Endothelial cell of umbilical vein (primary cell): ENCODE results near the gene YPEL1. TPM values are rescaled to one million over a fixed set of nuclear protein-coding genes. Genes with fewer than 3 reads are reported as not detected.

ENCODE experiments used
- BruUV-seq: library from RNA; stranded (reverse); fragments of 400-500 nt; replicated peaks from 2 replicates; lab custom pipeline; 2021; lab: Mats Ljungman, UMichigan
- CTCF ChIA-PET: fragments of 300-600, 350-600 bp; sonication (Branson Sonifier 250); formaldehyde crosslinking; loops from one replicate; lab custom pipeline; 2021; ENCODE audit warnings: antibody characterized with exemption, inconsistent platforms; lab: Charles Lee
- POLR2A ChIA-PET: fragments of 300-600, 350-600 bp; sonication (Branson Sonifier 250); formaldehyde crosslinking; loops from one replicate; lab custom pipeline; 2021; ENCODE audit warnings: antibody characterized with exemption, inconsistent platforms; lab: Charles Lee
- DNase-seq: peaks from one replicate; pipeline ENCODE4 v3.0.0-alpha.2; 2011; ENCODE audit warnings: low read depth, low spot score
- FAIRE-seq: peaks from 2 replicates; lab custom pipeline; 2011; peaks lifted over from hg19 to GRCh38; lab: Jason Lieb, UNC
- H2AFZ ChIP-seq: 2 replicates; pipeline ENCODE4 v1.6.0; 2012; ENCODE audit warnings: low read depth, low read length, control low read depth, inconsistent platforms
- H3K27ac ChIP-seq: 2 replicates; pipeline ENCODE4 v1.5.1; 2011; ENCODE audit warnings: low read depth, mild to moderate bottlenecking, control low read depth, low read length, moderate library complexity; ENCODE audit not compliant: insufficient read depth
- H3K27me3 ChIP-seq, 2 experiments: 2 replicates each; pipeline versions ENCODE4 v1.6.0 to v1.6.1; 2011; ENCODE audit warnings: low read length in 2 of 2, mixed read lengths in 1 of 2; ENCODE audit not compliant: control insufficient read depth in 2 of 2, insufficient read depth in 2 of 2
- H3K36me3 ChIP-seq, 2 experiments: 2 replicates in 1 of 2; 3 replicates in 1 of 2; pipeline ENCODE4 v1.5.1; 2011; ENCODE audit warnings: low read length in 2 of 2, mild to moderate bottlenecking in 1 of 2, moderate library complexity in 1 of 2; ENCODE audit not compliant: control insufficient read depth in 2 of 2, insufficient read depth in 2 of 2; ENCODE audit errors: extremely low read depth in 1 of 2
- H3K4me1 ChIP-seq: 3 replicates; pipeline ENCODE4 v1.5.1; 2011; ENCODE audit warnings: mild to moderate bottlenecking, low read length; ENCODE audit not compliant: control insufficient read depth, insufficient read depth; ENCODE audit errors: extremely low read depth
- H3K4me2 ChIP-seq: 2 replicates; pipeline ENCODE4 v1.6.1; 2011; ENCODE audit warnings: low read length, control low read depth, mixed read lengths; ENCODE audit not compliant: insufficient read depth
- H3K4me3 ChIP-seq, 3 experiments: fragments of 200-600 bp in 1 of 3; sonication (generic), shearing (Covaris generic) in 1 of 3; replicated peaks in 1 of 3; 2 replicates each; pipeline ENCODE4 v1.5.1; 2011 to 2016; ENCODE audit warnings: control low read depth in 3 of 3, low read length in 3 of 3, mild to moderate bottlenecking in 2 of 3, inconsistent platforms in 1 of 3, low read depth in 1 of 3, moderate library complexity in 1 of 3; ENCODE audit not compliant: insufficient read depth in 1 of 3
- H3K79me2 ChIP-seq: 2 replicates; pipeline ENCODE4 v1.6.0; 2012; ENCODE audit warnings: low read length, inconsistent platforms; ENCODE audit not compliant: control insufficient read depth, insufficient read depth
- H3K9ac ChIP-seq: replicated peaks from 2 replicates; pipeline ENCODE3; 2011; ENCODE audit warnings: low read length, control low read depth; ENCODE audit not compliant: insufficient read depth; ENCODE audit errors: extremely low read depth
- H3K9me1 ChIP-seq: replicated peaks from 3 replicates; pipeline ENCODE4 v1.6.0; 2011; ENCODE audit warnings: mild to moderate bottlenecking, low read length; ENCODE audit not compliant: control insufficient read depth, insufficient read depth; ENCODE audit errors: extremely low read depth
- H3K9me3 ChIP-seq: replicated peaks from 2 replicates; pipeline ENCODE4 v1.5.1; 2012; ENCODE audit warnings: low read length, inconsistent platforms; ENCODE audit not compliant: control insufficient read depth, insufficient read depth
- H4K20me1 ChIP-seq: replicated peaks from 2 replicates; pipeline ENCODE3; 2011; ENCODE audit warnings: mild to moderate bottlenecking, low read length; ENCODE audit not compliant: control insufficient read depth, insufficient read depth; ENCODE audit errors: extremely low read depth
- CTCF ChIP-seq, 2 donors: IDR thresholded peaks; 1 replicate in 1 of 2; 2 replicates in 1 of 2; pipeline ENCODE4 v1.5.1; 2011; ENCODE audit warnings: low read length in 2 of 2, mild to moderate bottlenecking in 2 of 2, moderate library complexity in 2 of 2, control low read depth in 1 of 2, inconsistent platforms in 1 of 2, low read depth in 1 of 2; ENCODE audit not compliant: insufficient read depth in 1 of 2; ENCODE audit errors: extremely low read depth in 1 of 2
- EZH2 ChIP-seq: IDR thresholded peaks from 2 replicates; pipeline ENCODE4 v1.6.1; 2012; ENCODE audit warnings: borderline replicate concordance, low read depth, mild to moderate bottlenecking, moderate library complexity, low read length, inconsistent platforms; ENCODE audit not compliant: severe bottlenecking
- FOS ChIP-seq: IDR thresholded peaks from 2 replicates; pipeline ENCODE4 v1.6.1; 2011; ENCODE audit warnings: mild to moderate bottlenecking, low read length, moderate library complexity, borderline replicate concordance; ENCODE audit not compliant: insufficient read depth
- GATA2 ChIP-seq: IDR thresholded peaks from 2 replicates; pipeline ENCODE4 v1.7.0; 2011; ENCODE audit warnings: low read depth, mild to moderate bottlenecking, moderate library complexity, mixed read lengths, low read length; ENCODE audit not compliant: insufficient read length, insufficient read depth
- JUN ChIP-seq: IDR thresholded peaks from 2 replicates; pipeline ENCODE4 v1.6.1; 2011; ENCODE audit warnings: borderline replicate concordance, low read depth; ENCODE audit not compliant: insufficient read length, insufficient read depth
- MYC ChIP-seq: IDR thresholded peaks from one replicate; pipeline ENCODE4 v1.6.1; 2011; ENCODE audit warnings: mild to moderate bottlenecking, low read depth, low read length
- POLR2A ChIP-seq: IDR thresholded peaks from 2 replicates; pipeline ENCODE4 v1.6.1; 2012; ENCODE audit warnings: low read depth, mild to moderate bottlenecking, control low read depth, low read length
- POLR2AphosphoS5 ChIP-seq: IDR thresholded peaks from 2 replicates; pipeline ENCODE4 v1.6.1; 2012; ENCODE audit warnings: low read depth, mild to moderate bottlenecking, control low read depth, low read length, moderate library complexity; ENCODE audit not compliant: insufficient read depth
- dilution Hi-C: fragments of 300-500 bp; cut with MboI; formaldehyde crosslinking; loops from one replicate; pipeline ENCODE4 v1.15.0; 2019; ENCODE audit warnings: low sequenced_read_pairs; ENCODE audit not compliant: extremely low pct_ligation_motif_present
- intact Hi-C: fragments of 100-400 bp; cut with micrococcal nuclease; formaldehyde crosslinking; loops from one replicate; pipeline ENCODE4 v1.10.0; 2022
- polyA plus RNA-seq, 4 experiments: library from polyadenylated mRNA; depleted of rRNA in 3 of 4; stranded (reverse) in 3 of 4; unstranded in 1 of 4; fragments of >200 nt; gene quantifications; 2 replicates each; pipeline versions ENCODE4 v1.2.1 to v1.2.3, GENCODE V29; 2011 to 2012; ENCODE audit warnings: missing spikeins in 1 of 4
- total RNA-seq: library from RNA; stranded (reverse); gene quantifications from 2 replicates; pipeline ENCODE4 v1.2.3, GENCODE V29; 2021
- TF ChIP-seq, protein P1 (sequence below): IDR thresholded peaks from 2 replicates; pipeline ENCODE4 v1.6.1; 2011; ENCODE audit not compliant: insufficient read depth, insufficient read length

YPEL1 gene
- total and polyA plus RNA-seq, 2 donors (not counting 3 experiments of a cell fraction or from before 2014, with no cell fraction given): 3.7 to 6.2 TPM

GRCh38 chr22:21768435-21768834 is 32.8 kb upstream of the YPEL1 start:
- BruUV-seq: no TSS peak
- no peak for DNase-seq

More at GRCh38 chr22:21768435-21768834, 32.8 kb upstream of the YPEL1 start:
- TF ChIP-seq, protein P1, sequence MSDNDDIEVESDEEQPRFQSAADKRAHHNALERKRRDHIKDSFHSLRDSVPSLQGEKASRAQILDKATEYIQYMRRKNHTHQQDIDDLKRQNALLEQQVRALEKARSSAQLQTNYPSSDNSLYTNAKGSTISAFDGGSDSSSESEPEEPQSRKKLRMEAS: no peak
- TF ChIP-seq JUN (no peak), POLR2A (no peak), CTCF (IDR thresholded peaks at IDR 0.05; ENCODE audit: extremely low read depth in 1 of 2, insufficient read depth in 1 of 2, low read depth in 1 of 2, low read length in 2 of 2) (no peak), POLR2AphosphoS5 (no peak), EZH2 (no peak), MYC (no peak), FOS (no peak), GATA2 (no peak)
- Histone ChIP-seq H3K4me2 (no peak overlapping the region), H3K9me1 (no peaks in the 10 kb centered on the region), H3K4me1 (no peaks in the 10 kb centered on the region), H3K27me3 (no peaks in the 10 kb centered on the region), H3K79me2 (no peaks in the 10 kb centered on the region), H3K9me3 (no peaks in the 10 kb centered on the region), H3K36me3 (peaks cover 32 to 50% of the 10 kb centered on the region in 2 experiments), H4K20me1 (no peaks in the 10 kb centered on the region), H3K27ac (no peak overlapping the region), H2AFZ (no peak overlapping the region), H3K4me3 (no peak overlapping the region), H3K9ac (no peak overlapping the region)
- ChIA-PET CTCF (no interaction called here), POLR2A (no interaction called here)
- dilution Hi-C loops: no loop called here
- intact Hi-C loops: no loop called here
- no peak for FAIRE-seq
